HCT116 (cell line): ENCODE measurements around the gene DOC2A. TPM values are rescaled to one million over a fixed set of nuclear protein-coding genes. Genes with fewer than 3 reads are reported as not detected.
A peak's percentile ranks its signal among the peaks of the same experiment; 100 is the strongest.

Source experiments
- ATAC-seq: fragments of 200-7000 bp; cut with Tn5 transposase; 2 replicates; pipeline ENCODE4 v1.9.1; 2020; ENCODE audit warnings: mild to moderate bottlenecking, moderate library complexity
- BruUV-seq: library from RNA; stranded (reverse); fragments of 400-500 nt; replicated peaks from 2 replicates; lab custom pipeline; 2021; lab: Mats Ljungman, UMichigan
- CTCF ChIA-PET: fragments of 300-600 bp; sonication (Branson Sonifier 250); formaldehyde crosslinking; loops from one replicate; lab custom pipeline; 2021; ENCODE audit warnings: antibody characterized with exemption; lab: Charles Lee
- POLR2A ChIA-PET: fragments of 300-600, 350-600 bp; sonication (Branson Sonifier 250); formaldehyde crosslinking; loops from one replicate; lab custom pipeline; 2021; ENCODE audit warnings: antibody characterized with exemption; lab: Charles Lee
- RAD21 ChIA-PET, 2 experiments: fragments of 300-600 bp; sonication (Branson Sonifier 250); formaldehyde crosslinking; loops; one replicate each; lab custom pipeline; 2023; ENCODE audit warnings: low total read pairs in 2 of 2; ENCODE audit not compliant: uncharacterized antibody in 2 of 2, unreplicated experiment in 2 of 2, low non-redundant PET in 1 of 2; lab: Charles Lee
- DNase-seq: peaks from one replicate; pipeline ENCODE4 v3.0.0-alpha.2; 2010; ENCODE audit warnings: low read depth, low spot score
- H2AFZ ChIP-seq: fragments of 200-600 bp; shearing (Covaris generic), sonication (generic); 2 replicates; pipeline ENCODE4 v1.6.1; 2017; ENCODE audit warnings: low read depth, mixed run types, mixed read lengths, antibody characterized with exemption, low read length; ENCODE audit not compliant: poor library complexity, severe bottlenecking
- H3K27ac ChIP-seq: 2 replicates; pipeline ENCODE4 v1.5.1; 2012; ENCODE audit warnings: low read depth, low read length
- H3K27me3 ChIP-seq: fragments of 200-600 bp; sonication (generic); 2 replicates; pipeline ENCODE4 v1.6.1; 2016; ENCODE audit warnings: mixed run types, low read length, mixed read lengths; ENCODE audit not compliant: insufficient read depth
- H3K36me3 ChIP-seq, 2 experiments: fragments of 200-500 bp in 1 of 2; fragments of 200-600 bp in 1 of 2; sonication (Bioruptor generic) in 1 of 2; sonication (generic) in 1 of 2; 2 replicates each; pipeline versions ENCODE4 v1.5.1 to v1.6.1; 2014 to 2016; ENCODE audit warnings: low read length in 2 of 2, inconsistent platforms in 1 of 2, mixed read lengths in 1 of 2, mixed run types in 1 of 2; ENCODE audit not compliant: insufficient read depth in 2 of 2, control insufficient read depth in 1 of 2
- H3K4me1 ChIP-seq, 2 experiments: fragments of 200-600 bp in 1 of 2; sonication (generic) in 1 of 2; 2 replicates each; pipeline versions ENCODE4 v1.5.1 to v1.6.1; 2012 to 2017; ENCODE audit warnings: low read length in 2 of 2, inconsistent platforms in 1 of 2, mild to moderate bottlenecking in 1 of 2, mixed read lengths in 1 of 2, mixed run types in 1 of 2, moderate library complexity in 1 of 2; ENCODE audit not compliant: insufficient read depth in 2 of 2, control insufficient read depth in 1 of 2
- H3K4me2 ChIP-seq: fragments of 200-600 bp; sonication (generic); 2 replicates; pipeline ENCODE4 v1.6.1; 2017; ENCODE audit warnings: mixed run types, low read length, mixed read lengths
- H3K4me3 ChIP-seq, 2 experiments: fragments of 200-600 bp in 1 of 2; sonication (generic) in 1 of 2; replicated peaks in 1 of 2; 2 replicates each; pipeline ENCODE4 v1.5.1; 2011 to 2016; ENCODE audit warnings: low read length in 2 of 2, control low read depth in 1 of 2, low read depth in 1 of 2, mild to moderate bottlenecking in 1 of 2, mixed read lengths in 1 of 2, mixed run types in 1 of 2
- H3K79me2 ChIP-seq: fragments of 200-600 bp; sonication (generic); 2 replicates; pipeline ENCODE4 v1.6.1; 2017; ENCODE audit warnings: mild to moderate bottlenecking, mixed run types, low read length, moderate library complexity, mixed read lengths; ENCODE audit not compliant: insufficient read depth
- H3K9ac ChIP-seq: fragments of 200-600 bp; sonication (generic); 2 replicates; pipeline ENCODE4 v1.6.1; 2016; ENCODE audit warnings: low read length, mixed read lengths
- H3K9me2 ChIP-seq: fragments of 200-600 bp; sonication (generic), shearing (Covaris generic); 2 replicates; pipeline ENCODE4 v1.6.1; 2017; ENCODE audit warnings: mixed run types, mild to moderate bottlenecking, moderate library complexity; ENCODE audit not compliant: insufficient read depth
- H3K9me3 ChIP-seq, 2 experiments: fragments of 200-500 bp in 1 of 2; fragments of 200-600 bp in 1 of 2; sonication (Bioruptor generic) in 1 of 2; sonication (generic) in 1 of 2; 2 replicates each; pipeline ENCODE4 v1.6.1; 2014 to 2017; ENCODE audit warnings: low read length in 2 of 2, mixed read lengths in 2 of 2, inconsistent platforms in 1 of 2, low read depth in 1 of 2, mild to moderate bottlenecking in 1 of 2, mixed run types in 1 of 2, moderate library complexity in 1 of 2; ENCODE audit not compliant: control insufficient read depth in 1 of 2, insufficient read depth in 1 of 2
- H4K20me1 ChIP-seq: fragments of 200-600 bp; sonication (generic), shearing (Covaris generic); 2 replicates; pipeline ENCODE4 v1.6.1; 2017; ENCODE audit warnings: mixed run types, mild to moderate bottlenecking, moderate library complexity; ENCODE audit not compliant: insufficient read depth
- CBX3 ChIP-seq: IDR thresholded peaks from 2 replicates; pipeline ENCODE4 v1.6.1; 2012; ENCODE audit warnings: low read depth
- CEBPB ChIP-seq: IDR thresholded peaks from 2 replicates; pipeline ENCODE4 v1.6.1; 2012; ENCODE audit warnings: low read depth
- CTCF ChIP-seq, 3 experiments: fragments of 200-600 bp in 1 of 3; sonication (generic) in 1 of 3; IDR thresholded peaks in 2 of 3; conservative IDR thresholded peaks in 1 of 3; 2 replicates each; pipeline ENCODE4 v1.5.1; 2012 to 2017; ENCODE audit warnings: low read depth in 2 of 3, low read length in 2 of 3, antibody characterized with exemption in 1 of 3, borderline replicate concordance in 1 of 3, control low read depth in 1 of 3, mild to moderate bottlenecking in 1 of 3, mixed read lengths in 1 of 3, mixed run types in 1 of 3, moderate library complexity in 1 of 3; ENCODE audit not compliant: insufficient read depth in 1 of 3
- POLR2A ChIP-seq: IDR thresholded peaks from 2 replicates; pipeline ENCODE4 v1.7.0; 2011; ENCODE audit warnings: borderline replicate concordance; ENCODE audit not compliant: insufficient read depth, insufficient read length; ENCODE audit errors: extremely low read depth
- REST ChIP-seq: IDR thresholded peaks from 2 replicates; pipeline ENCODE4 v1.6.1; 2012; ENCODE audit warnings: low read depth
- SIN3A ChIP-seq: IDR thresholded peaks from 2 replicates; pipeline ENCODE4 v1.6.1; 2012; ENCODE audit warnings: low read depth
- TCF7L2 ChIP-seq: IDR thresholded peaks from 2 replicates; pipeline ENCODE4 v1.7.0; 2011; ENCODE audit warnings: borderline replicate concordance, inconsistent platforms; ENCODE audit not compliant: insufficient read depth, insufficient read length; ENCODE audit errors: extremely low read depth
- intact Hi-C: fragments of 100-400 bp; cut with micrococcal nuclease; formaldehyde crosslinking; loops from 2 replicates; pipeline ENCODE4 v1.10.0; 2022
- total RNA-seq: library from RNA; stranded (reverse); gene quantifications from one replicate; pipeline ENCODE4 v1.2.1, GENCODE V29; 2021; ENCODE audit not compliant: unreplicated experiment
- TF ChIP-seq, protein P1 (sequence below): IDR thresholded peaks from 2 replicates; pipeline ENCODE4 v1.6.1; 2012

The DOC2A gene
- total RNA-seq, 1 experiment from 2014 or later: 17.3 TPM

GRCh38 chr16:29975811-29976511 is 34.9 kb downstream of the DOC2A start (continued):
- TF ChIP-seq REST (no peak), CEBPB (no peak), SIN3A (no peak), CTCF (IDR thresholded peaks at IDR 0.05 in 2 of 3, conservative IDR thresholded peaks at IDR 0.05 in 1 of 3; ENCODE audit: borderline replicate concordance in 1 of 3, insufficient read depth in 1 of 3, low read depth in 2 of 3, low read length in 2 of 3) (no peak), TCF7L2 (no peak)

DNA sequence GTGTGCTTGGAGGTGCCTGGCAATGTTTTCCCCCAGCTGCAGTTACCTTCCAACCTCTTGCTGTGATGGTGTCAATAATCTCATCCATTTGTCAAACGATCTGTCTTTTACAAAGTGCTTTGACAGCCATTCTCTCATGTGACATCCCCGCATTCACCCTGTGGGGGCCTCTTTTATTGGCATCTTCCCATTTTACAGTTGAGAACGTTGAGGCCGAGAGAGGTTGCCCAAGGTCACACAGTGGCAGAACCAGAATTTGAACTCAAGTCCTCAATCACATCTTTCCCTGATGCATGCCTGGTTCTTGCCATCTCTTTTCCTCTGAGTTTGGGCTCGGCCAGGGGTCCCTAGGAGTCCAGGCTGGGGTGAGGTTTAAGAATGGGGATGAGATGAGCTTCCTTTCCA is 35.7 kb downstream of the DOC2A start:
- POLR2A ChIA-PET: interaction anchor here (1.0 kb wide), 1 partner anchor 30 kb away, joined by 5 read pairs; no protein-coding TSS in a partner anchor
- Histone ChIP-seq H3K79me2 (peaks cover 57% of the 10 kb centered on the region), H3K4me1 (peaks cover 8 to 26% of the 10 kb centered on the region in 2 experiments), H3K9ac (peak overlapping the region; percentile 97), H2AFZ (no peak overlapping the region), H3K4me2 (peak overlapping the region; percentile 95), H3K36me3 (peaks cover 25 to 27% of the 10 kb centered on the region in 2 experiments), H4K20me1 (no peaks in the 10 kb centered on the region), H3K4me3 (peak overlapping the region; percentile 96 to 98), H3K27ac (no peak overlapping the region; the same call in 1 of the 2 replicates), H3K27me3 (no peaks in the 10 kb centered on the region), H3K9me3 (no peaks in the 10 kb centered on the region; a peak in 1 of 4 replicates), H3K9me2 (no peaks in the 10 kb centered on the region)
- no peak for DNase-seq
- no peak for TF ChIP-seq CBX3
- TF ChIP-seq POLR2A: no peak
- TF ChIP-seq, protein P1, sequence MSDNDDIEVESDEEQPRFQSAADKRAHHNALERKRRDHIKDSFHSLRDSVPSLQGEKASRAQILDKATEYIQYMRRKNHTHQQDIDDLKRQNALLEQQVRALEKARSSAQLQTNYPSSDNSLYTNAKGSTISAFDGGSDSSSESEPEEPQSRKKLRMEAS: no peak
- RAD21 ChIA-PET: no interaction called here
- no TSS peak for BruUV-seq
- no peak for ATAC-seq
- CTCF ChIA-PET: interaction anchor here (0.9 to 1.7 kb wide), 2 partner anchors 31 to 275 kb away, joined by 3 to 4 read pairs; no protein-coding TSS in a partner anchor
- intact Hi-C loops: no loop called here
